SK-N-SH (cell line): ENCODE data around the gene DIRAS1. TPM values are rescaled to one million over a fixed set of nuclear protein-coding genes. Genes with fewer than 3 reads are reported as not detected.

Experiments
- CTCF ChIA-PET: fragments of 300-600, 350-600 bp; formaldehyde crosslinking; extraction: SDS; loops from one replicate; lab custom pipeline; 2021; lab: Yijun Ruan, JAX
- POLR2A ChIA-PET: fragments of 350-600 bp; sonication (Branson Sonifier 250); formaldehyde crosslinking; extraction: SDS; loops from one replicate; lab custom pipeline; 2020; ENCODE audit warnings: antibody characterized with exemption, inconsistent platforms; lab: Yijun Ruan, JAX
- DNase-seq: peaks from one replicate; pipeline ENCODE4 v3.0.0; 2012
- H2AFZ ChIP-seq: fragments of 200-600 bp; sonication (generic); 2 replicates; pipeline ENCODE4 v1.8.1; 2016; ENCODE audit warnings: antibody characterized with exemption, mild to moderate bottlenecking, low read depth
- H3F3A ChIP-seq: fragments of 200-600 bp; sonication (generic); replicated peaks from 2 replicates; pipeline ENCODE3; 2016; ENCODE audit warnings: antibody characterized with exemption, mild to moderate bottlenecking; ENCODE audit not compliant: insufficient read depth
- H3K27ac ChIP-seq, 2 experiments: fragments of 200-500 bp in 1 of 2; fragments of 200-600 bp in 1 of 2; sonication (Bioruptor generic) in 1 of 2; sonication (generic), shearing (Covaris generic) in 1 of 2; 2 replicates each; pipeline versions ENCODE4 v1.5.1 to v1.6.1; 2014 to 2016; ENCODE audit warnings: low read depth in 2 of 2, inconsistent platforms in 1 of 2, low read length in 1 of 2, mild to moderate bottlenecking in 1 of 2, mixed read lengths in 1 of 2
- H3K27me3 ChIP-seq: fragments of 200-600 bp; sonication (generic), shearing (Covaris generic); 2 replicates; pipeline ENCODE4 v1.6.1; 2016; ENCODE audit warnings: mixed run types; ENCODE audit not compliant: insufficient read depth
- H3K36me3 ChIP-seq, 2 experiments: fragments of 200-500 bp in 1 of 2; fragments of 200-600 bp in 1 of 2; sonication (Bioruptor generic) in 1 of 2; sonication (generic) in 1 of 2; replicated peaks in 1 of 2; 2 replicates each; pipeline versions ENCODE3 to v1.5.1; 2014 to 2016; ENCODE audit warnings: low read length in 1 of 2, mild to moderate bottlenecking in 1 of 2; ENCODE audit not compliant: insufficient read depth in 2 of 2, control insufficient read depth in 1 of 2
- H3K4me1 ChIP-seq, 2 experiments: fragments of 200-500 bp in 1 of 2; fragments of 200-600 bp in 1 of 2; sonication (Bioruptor generic) in 1 of 2; sonication (generic), shearing (Covaris generic) in 1 of 2; 2 replicates each; pipeline versions ENCODE4 v1.5.1 to v1.6.1; 2014 to 2016; ENCODE audit warnings: low read depth in 1 of 2, low read length in 1 of 2, mixed run types in 1 of 2; ENCODE audit not compliant: insufficient read depth in 2 of 2, control insufficient read depth in 1 of 2
- H3K4me2 ChIP-seq: fragments of 200-600 bp; sonication (generic), shearing (Covaris generic); 2 replicates; pipeline ENCODE4 v1.6.1; 2017; ENCODE audit warnings: mixed run types
- H3K4me3 ChIP-seq, 2 experiments: fragments of 200-500 bp in 1 of 2; fragments of 200-600 bp in 1 of 2; sonication (Bioruptor generic) in 1 of 2; sonication (generic), shearing (Covaris generic) in 1 of 2; 2 replicates each; pipeline versions ENCODE4 v1.5.1 to v1.8.1; 2014 to 2016; ENCODE audit warnings: low read depth in 2 of 2, inconsistent platforms in 1 of 2, low read length in 1 of 2, mild to moderate bottlenecking in 1 of 2, mixed read lengths in 1 of 2, moderate library complexity in 1 of 2
- H3K79me2 ChIP-seq: fragments of 200-600 bp; sonication (generic); 2 replicates; pipeline ENCODE4 v1.8.1; 2017; ENCODE audit warnings: mild to moderate bottlenecking; ENCODE audit not compliant: insufficient read depth
- H3K9ac ChIP-seq: fragments of 200-600 bp; sonication (generic); 2 replicates; pipeline ENCODE4 v1.6.1; 2017; ENCODE audit warnings: mixed run types
- H3K9me2 ChIP-seq: fragments of 200-600 bp; sonication (generic); 2 replicates; pipeline ENCODE4 v1.6.1; 2017; ENCODE audit warnings: mixed run types
- H3K9me3 ChIP-seq: fragments of 200-600 bp; sonication (generic); 2 replicates; pipeline ENCODE4 v1.6.1; 2017; ENCODE audit warnings: mixed run types, mild to moderate bottlenecking, moderate library complexity
- H4K20me1 ChIP-seq: fragments of 200-600 bp; sonication (generic); 2 replicates; pipeline ENCODE4 v1.6.1; 2017; ENCODE audit warnings: mild to moderate bottlenecking, mixed run types; ENCODE audit not compliant: insufficient read depth
- EZH2phosphoT487 ChIP-seq: fragments of 200-600 bp; sonication (generic); IDR thresholded peaks from 2 replicates; pipeline ENCODE4 v1.6.1; 2017; ENCODE audit warnings: low read depth, mixed run types, mild to moderate bottlenecking, antibody characterized with exemption, moderate library complexity, borderline replicate concordance
- FOXJ3 ChIP-seq: sonication (generic); formaldehyde crosslinking; IDR thresholded peaks from 2 replicates; pipeline ENCODE4 v1.5.1; 2020; ENCODE audit warnings: mild to moderate bottlenecking, missing genetic modification reagents
- GATA2 ChIP-seq: sonication (generic); formaldehyde crosslinking; IDR thresholded peaks from 2 replicates; pipeline ENCODE4 v1.5.0; 2020; ENCODE audit warnings: mild to moderate bottlenecking, missing genetic modification reagents
- JUND ChIP-seq: IDR thresholded peaks from 2 replicates; pipeline ENCODE4 v1.4.0; 2012
- MAX ChIP-seq: IDR thresholded peaks from 2 replicates; pipeline ENCODE4 v1.4.0; 2012; ENCODE audit warnings: low read depth
- MEF2A ChIP-seq: IDR thresholded peaks from 2 replicates; pipeline ENCODE4 v1.4.0; 2012; ENCODE audit warnings: low read depth, borderline replicate concordance
- NRF1 ChIP-seq: IDR thresholded peaks from 2 replicates; pipeline ENCODE4 v1.6.1; 2012; ENCODE audit warnings: low read depth, mild to moderate bottlenecking, low read length
- POLR2AphosphoS5 ChIP-seq: IDR thresholded peaks from 2 replicates; pipeline ENCODE4 v1.6.1; 2012; ENCODE audit warnings: low read depth, low read length
- RCOR1 ChIP-seq: fragments of 150-350 bp; IDR thresholded peaks from 2 replicates; pipeline ENCODE4 v1.6.1; 2017; ENCODE audit warnings: antibody characterized with exemption, low read length
- REST ChIP-seq: IDR thresholded peaks from 2 replicates; pipeline ENCODE4 v1.6.1; 2012; ENCODE audit warnings: mild to moderate bottlenecking, low read depth, low read length, moderate library complexity
- RFX5 ChIP-seq: IDR thresholded peaks from 2 replicates; pipeline ENCODE4 v1.6.1; 2012; ENCODE audit warnings: mild to moderate bottlenecking, improper control_type of control experiment, low read length
- SIN3A ChIP-seq: IDR thresholded peaks from 2 replicates; pipeline ENCODE4 v1.6.1; 2012; ENCODE audit warnings: low read depth, mild to moderate bottlenecking, low read length, moderate library complexity, borderline replicate concordance
- TAF1 ChIP-seq: IDR thresholded peaks from 2 replicates; pipeline ENCODE4 v1.6.1; 2012; ENCODE audit warnings: low read depth, mild to moderate bottlenecking, low read length, moderate library complexity, borderline replicate concordance
- TEAD4 ChIP-seq: IDR thresholded peaks from 2 replicates; pipeline ENCODE4 v1.4.0; 2012; ENCODE audit warnings: mild to moderate bottlenecking, borderline replicate concordance; ENCODE audit not compliant: insufficient read depth
- USF2 ChIP-seq: fragments of 150-350 bp; IDR thresholded peaks from 2 replicates; pipeline ENCODE4 v1.6.1; 2017; ENCODE audit warnings: antibody characterized with exemption, low read length, low read depth, borderline replicate concordance
- ZBTB33 ChIP-seq: IDR thresholded peaks from 2 replicates; pipeline ENCODE4 v1.4.0; 2012; ENCODE audit warnings: low read depth, borderline replicate concordance
- WGBS: methylation state at CpG from one replicate; pipeline ENCODE4 v1.1.6; 2017; ENCODE audit warnings: low lambda C conversion rate; 5-methylcytosine and 5-hydroxymethylcytosine counted together
- polyA plus RNA-seq, 3 experiments: library from polyadenylated mRNA; depleted of rRNA; stranded (reverse); fragments of >200 nt; gene quantifications; 2 replicates each; pipeline ENCODE4 v1.2.3, GENCODE V29; 2012

The DIRAS1 gene
- polyA plus RNA-seq, 1 of the 3 experiments (the other 2 are of a cell fraction) = 9.0 TPM

- Histone ChIP-seq H3K27ac (no peak overlapping the region), H4K20me1 (no peaks in the 10 kb centered on the region), H3K9me2 (no peaks in the 10 kb centered on the region), H3K4me3 (no peak overlapping the region), H3K4me1 (no peaks in the 10 kb centered on the region), H3K9ac (no peak overlapping the region), H3K27me3 (no peaks in the 10 kb centered on the region), H3K36me3 (peaks cover 0 to 26% of the 10 kb centered on the region in 2 experiments), H3K4me2 (no peak overlapping the region), H2AFZ (no peak overlapping the region), H3K9me3 (no peaks in the 10 kb centered on the region), H3K79me2 (no peaks in the 10 kb centered on the region), H3F3A (peaks cover 3% of the 10 kb centered on the region)
- ChIA-PET CTCF (interaction anchor here (1.2 to 9.1 kb wide), 2 partner anchors 107 to 144 kb away, joined by 3 to 142 read pairs; no protein-coding TSS in a partner anchor), POLR2A (no interaction called here)
- 95% methylated on average over 15 of the region's 16 CpGs for WGBS
- TF ChIP-seq MEF2A (no peak), JUND (no peak), SIN3A (no peak), POLR2AphosphoS5 (no peak), USF2 (no peak), RFX5 (no peak), TEAD4 (no peak)
- DNase-seq = no peak
These were observed 34.2 kb upstream of the DIRAS1 start for GRCh38 chr19:2755448-2755705.

- H3K9ac ChIP-seq = no peak overlapping the region
- no peaks in the 10 kb centered on the region for H3K9me2 ChIP-seq
- H3K4me1 ChIP-seq = no peaks in the 10 kb centered on the region
- no peaks in the 10 kb centered on the region for H3K27me3 ChIP-seq
- H3K4me2 ChIP-seq = no peak overlapping the region
- ChIA-PET CTCF (interaction anchor here (9.1 kb wide), 1 partner anchor 106 kb away, joined by 142 read pairs; no protein-coding TSS in a partner anchor), POLR2A (no interaction called here)
- H4K20me1 ChIP-seq = no peaks in the 10 kb centered on the region
- peaks cover 3% of the 10 kb centered on the region for H3F3A ChIP-seq
- H3K36me3 ChIP-seq = peaks cover 0 to 26% of the 10 kb centered on the region in 2 experiments
- H2AFZ ChIP-seq = no peak overlapping the region
- H3K4me3 ChIP-seq = no peak overlapping the region
- TF ChIP-seq EZH2phosphoT487 (no peak), MAX (no peak), RFX5 (no peak), RCOR1 (no peak), ZBTB33 (no peak), GATA2 (CRISPR knock-in tag) (no peak), NRF1 (no peak), FOXJ3 (CRISPR knock-in tag) (no peak), TEAD4 (no peak), POLR2AphosphoS5 (no peak), TAF1 (no peak), REST (no peak)
- no peaks in the 10 kb centered on the region for H3K79me2 ChIP-seq
- H3K9me3 ChIP-seq = no peaks in the 10 kb centered on the region
- no peak for DNase-seq
- no peak overlapping the region for H3K27ac ChIP-seq
- WGBS = 88% methylated on average over 32 of the region's 43 CpGs
These were observed 33.7 kb upstream of the DIRAS1 start for GRCh38 chr19:2754659-2755447.
